Femur (tissue), 1 donor: ENCODE results near the gene EXOSC5.
"Not testable (repeated sequence)": the region's sequence is repeated elsewhere in the genome, so short reads cannot be mapped to it uniquely, and the experiment has no call there.

Source experiments
- DNase-seq: peaks from one replicate; pipeline ENCODE4 v3.0.0-alpha.2; 2017

Gene EXOSC5

GRCh38 chr19:41426116-41426841 lies 29.1 kb upstream of the EXOSC5 start:
- no peak for DNase-seq

GRCh38 chr19:41425174-41426115 lies 28.3 kb upstream of the EXOSC5 start:
- no peak for DNase-seq

GRCh38 chr19:41424335-41425173 lies 27.4 kb upstream of the EXOSC5 start:
- DNase-seq, result no peak

GRCh38 chr19:41422955-41423354 lies 25.8 kb upstream of the EXOSC5 start:
- no peak for DNase-seq

- no peak for DNase-seq
Measured at GRCh38 chr19:41422456-41422855, 25.3 kb upstream of the EXOSC5 start.

- DNase-seq, result no peak
Measured at GRCh38 chr19:41421973-41422372, 24.8 kb upstream of the EXOSC5 start.

- DNase-seq, result no peak
Measured at GRCh38 chr19:41421314-41421713, 24.2 kb upstream of the EXOSC5 start.

GRCh38 chr19:41420101-41420880 lies 23.1 kb upstream of the EXOSC5 start:
- no peak for DNase-seq

GRCh38 chr19:41416194-41416674 lies 19.1 kb upstream of the EXOSC5 start:
- no peak for DNase-seq

- DNase-seq, result no peak
Measured at GRCh38 chr19:41415154-41415571, 18.0 kb upstream of the EXOSC5 start.

GRCh38 chr19:41414461-41414860 lies 17.3 kb upstream of the EXOSC5 start:
- no peak for DNase-seq

GRCh38 chr19:41413947-41414346 lies 16.8 kb upstream of the EXOSC5 start:
- no peak for DNase-seq

- DNase-seq, result no peak
Measured at GRCh38 chr19:41412953-41413352, 15.8 kb upstream of the EXOSC5 start.

GRCh38 chr19:41411968-41412265 lies 14.8 kb upstream of the EXOSC5 start:
- no peak for DNase-seq

GRCh38 chr19:41411100-41411967 lies 14.2 kb upstream of the EXOSC5 start:
- no peak for DNase-seq

- no peak for DNase-seq
Measured at GRCh38 chr19:41410336-41411054, 13.3 kb upstream of the EXOSC5 start.

GRCh38 chr19:41409288-41409687 lies 12.1 kb upstream of the EXOSC5 start:
- no peak for DNase-seq

- not testable (repeated sequence) for DNase-seq
Measured at GRCh38 chr19:41408846-41409245, 11.7 kb upstream of the EXOSC5 start.

GRCh38 chr19:41408256-41408655 lies 11.1 kb upstream of the EXOSC5 start:
- no peak for DNase-seq

GRCh38 chr19:41407271-41407670 lies 10.1 kb upstream of the EXOSC5 start:
- no peak for DNase-seq

- DNase-seq, result no peak
Measured at GRCh38 chr19:41405776-41406175, 8.6 kb upstream of the EXOSC5 start.
